PC-3 (cell line): ENCODE measurements around the gene MYOCD. TPM values are rescaled to one million over a fixed set of nuclear protein-coding genes. Genes with fewer than 3 reads are reported as not detected.
A peak's percentile ranks its signal among the peaks of the same experiment; 100 is the strongest.

ENCODE experiments used
- ATAC-seq: fragments of 200-7000 bp; cut with Tn5 transposase; 2 replicates; pipeline ENCODE4 v1.9.1; 2020; ENCODE audit warnings: mild to moderate bottlenecking, moderate library complexity
- BruUV-seq: library from RNA; stranded (reverse); fragments of 400-500 nt; replicated peaks from 2 replicates; lab custom pipeline; 2021; lab: Mats Ljungman, UMichigan
- CTCF ChIA-PET: fragments of 300-600 bp; sonication (Branson Sonifier 250); formaldehyde crosslinking; loops from one replicate; lab custom pipeline; 2022; ENCODE audit warnings: antibody characterized with exemption; lab: Charles Lee
- POLR2A ChIA-PET: fragments of 300-600 bp; sonication (Branson Sonifier 250); formaldehyde crosslinking; loops from one replicate; lab custom pipeline; 2022; ENCODE audit warnings: antibody characterized with exemption; ENCODE audit not compliant: unreplicated experiment; lab: Charles Lee
- DNase-seq: peaks from one replicate; pipeline ENCODE4 v3.0.0-alpha.2; 2015
- H2AFZ ChIP-seq: fragments of 300-600 bp; sonication (generic); 2 replicates; pipeline ENCODE4 v1.6.0; 2016; ENCODE audit warnings: antibody characterized with exemption, low read length
- H3F3A ChIP-seq: fragments of 300-600 bp; sonication (generic); one replicate; pipeline ENCODE4 v1.6.0; 2017; ENCODE audit warnings: antibody characterized with exemption, low read length, control low read depth, mild to moderate bottlenecking; ENCODE audit not compliant: unreplicated experiment
- H3K27ac ChIP-seq: fragments of 300-600 bp; sonication (generic); 2 replicates; pipeline ENCODE4 v1.5.1; 2016; ENCODE audit warnings: mild to moderate bottlenecking, low read length
- H3K27me3 ChIP-seq: fragments of 300-600 bp; sonication (generic); 2 replicates; pipeline ENCODE4 v1.6.1; 2016; ENCODE audit warnings: low read length, mixed read lengths
- H3K36me3 ChIP-seq: fragments of 300-600 bp; sonication (generic); 2 replicates; pipeline ENCODE4 v1.6.1; 2016; ENCODE audit warnings: low read depth, mixed run types, low read length, mixed read lengths
- H3K4me1 ChIP-seq: fragments of 300-600 bp; sonication (generic); 2 replicates; pipeline ENCODE4 v1.5.1; 2016; ENCODE audit warnings: low read length; ENCODE audit not compliant: insufficient read depth
- H3K4me2 ChIP-seq: fragments of 300-600 bp; sonication (generic); 2 replicates; pipeline ENCODE4 v1.6.0; 2016; ENCODE audit warnings: low read length
- H3K4me3 ChIP-seq: fragments of 300-600 bp; sonication (generic); 2 replicates; pipeline ENCODE4 v1.5.1; 2016; ENCODE audit warnings: mild to moderate bottlenecking, low read length, mixed read lengths
- H3K79me2 ChIP-seq: fragments of 300-600 bp; sonication (generic); 2 replicates; pipeline ENCODE4 v1.6.1; 2017; ENCODE audit warnings: low read length, mixed read lengths
- H3K9ac ChIP-seq: fragments of 300-600 bp; sonication (generic); 2 replicates; pipeline ENCODE4 v1.6.0; 2016; ENCODE audit warnings: mild to moderate bottlenecking, low read length
- H3K9me2 ChIP-seq: fragments of 300-600 bp; sonication (generic); replicated peaks from 2 replicates; pipeline ENCODE4 v1.6.1; 2016; ENCODE audit warnings: mixed run types, low read length, mixed read lengths
- H3K9me3 ChIP-seq: fragments of 300-600 bp; sonication (generic); 2 replicates; pipeline ENCODE4 v1.6.1; 2016; ENCODE audit warnings: low read length, mixed read lengths
- H4K20me1 ChIP-seq: fragments of 300-600 bp; sonication (generic); 2 replicates; pipeline ENCODE4 v1.6.1; 2016; ENCODE audit warnings: low read length, mixed read lengths
- EZH2 ChIP-seq: fragments of 300-600 bp; sonication (generic); IDR thresholded peaks from one replicate; pipeline ENCODE4 v1.6.1; 2017; ENCODE audit warnings: antibody characterized with exemption, mild to moderate bottlenecking, low read length; ENCODE audit not compliant: unreplicated experiment
- EZH2phosphoT487 ChIP-seq: fragments of 300-600 bp; sonication (generic); IDR thresholded peaks from 2 replicates; pipeline ENCODE4 v1.6.1; 2018; ENCODE audit warnings: mild to moderate bottlenecking, antibody characterized with exemption, low read length, borderline replicate concordance
- intact Hi-C: fragments of 100-400 bp; cut with micrococcal nuclease; formaldehyde crosslinking; loops from 2 replicates; pipeline ENCODE4 v1.9.0; 2023
- total RNA-seq: library from RNA; depleted of rRNA; stranded (reverse); fragments of >200 nt; gene quantifications from 2 replicates; pipeline ENCODE4 v1.2.3, GENCODE V29; 2014
- TF ChIP-seq, protein P1 (sequence below): fragments of 300-600 bp; sonication (generic); conservative IDR thresholded peaks from 2 replicates; pipeline ENCODE4 v1.5.1; 2017; ENCODE audit warnings: antibody characterized with exemption, low read depth, mild to moderate bottlenecking, low read length

Gene MYOCD
- total RNA-seq, 1 experiment from 2014 or later: not detected

DNA sequence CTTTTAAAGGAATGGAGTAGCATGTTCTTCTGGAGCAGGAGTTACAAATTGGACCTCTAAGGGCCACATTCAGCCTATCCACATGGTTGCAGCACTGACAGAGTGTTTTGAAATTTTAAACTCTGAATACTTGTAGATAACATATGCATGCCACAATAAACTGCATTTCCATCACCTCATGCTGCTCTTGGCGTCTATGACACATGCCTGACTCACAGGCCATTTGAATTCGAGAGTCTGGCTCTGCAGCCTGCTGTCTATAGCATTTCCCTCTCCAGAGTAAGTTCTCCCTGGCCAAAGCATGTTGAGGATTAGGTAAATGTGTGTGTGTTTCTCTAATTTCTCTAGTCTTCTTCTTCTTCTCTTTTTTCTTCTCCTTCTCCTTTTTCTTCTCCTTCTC, 28.7 kb upstream of the MYOCD start:
- TF ChIP-seq EZH2phosphoT487 (no peak), EZH2 (no peak)
- TF ChIP-seq, protein P1, sequence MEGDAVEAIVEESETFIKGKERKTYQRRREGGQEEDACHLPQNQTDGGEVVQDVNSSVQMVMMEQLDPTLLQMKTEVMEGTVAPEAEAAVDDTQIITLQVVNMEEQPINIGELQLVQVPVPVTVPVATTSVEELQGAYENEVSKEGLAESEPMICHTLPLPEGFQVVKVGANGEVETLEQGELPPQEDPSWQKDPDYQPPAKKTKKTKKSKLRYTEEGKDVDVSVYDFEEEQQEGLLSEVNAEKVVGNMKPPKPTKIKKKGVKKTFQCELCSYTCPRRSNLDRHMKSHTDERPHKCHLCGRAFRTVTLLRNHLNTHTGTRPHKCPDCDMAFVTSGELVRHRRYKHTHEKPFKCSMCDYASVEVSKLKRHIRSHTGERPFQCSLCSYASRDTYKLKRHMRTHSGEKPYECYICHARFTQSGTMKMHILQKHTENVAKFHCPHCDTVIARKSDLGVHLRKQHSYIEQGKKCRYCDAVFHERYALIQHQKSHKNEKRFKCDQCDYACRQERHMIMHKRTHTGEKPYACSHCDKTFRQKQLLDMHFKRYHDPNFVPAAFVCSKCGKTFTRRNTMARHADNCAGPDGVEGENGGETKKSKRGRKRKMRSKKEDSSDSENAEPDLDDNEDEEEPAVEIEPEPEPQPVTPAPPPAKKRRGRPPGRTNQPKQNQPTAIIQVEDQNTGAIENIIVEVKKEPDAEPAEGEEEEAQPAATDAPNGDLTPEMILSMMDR: no peak
- POLR2A ChIA-PET: no interaction called here
- intact Hi-C loops: no loop called here

GRCh38 chr17:12637745-12638651, 27.7 kb upstream of the MYOCD start:
- H3K9ac ChIP-seq: no peak overlapping the region
- BruUV-seq: no TSS peak
- H3K4me2 ChIP-seq: no peak overlapping the region
- ATAC-seq: no peak
- POLR2A ChIA-PET: no interaction called here
- no peak for TF ChIP-seq EZH2phosphoT487
- TF ChIP-seq, protein P1: no peak
- TF ChIP-seq EZH2: no peak
- intact Hi-C loops: no loop called here
- no peaks in the 10 kb centered on the region for H3F3A ChIP-seq
- CTCF ChIA-PET: no interaction called here
- H3K79me2 ChIP-seq: no peaks in the 10 kb centered on the region
- H3K9me2 ChIP-seq: no peaks in the 10 kb centered on the region
- H3K9me3 ChIP-seq: 0 out of 2 replicates have a peak, but pooled peaks cover 4% of the 10 kb centered on the region
- H2AFZ ChIP-seq: no peak overlapping the region
- no peak overlapping the region for H3K4me3 ChIP-seq
- no peaks in the 10 kb centered on the region; the same call in 1 of the 2 replicates for H3K27me3 ChIP-seq
- H4K20me1 ChIP-seq: no peaks in the 10 kb centered on the region
- no peaks in the 10 kb centered on the region for H3K4me1 ChIP-seq
- DNase-seq: no peak
- no peaks in the 10 kb centered on the region for H3K36me3 ChIP-seq
- no peak overlapping the region for H3K27ac ChIP-seq

More for the DNA sequence above, 28.7 kb upstream of the MYOCD start:
- DNase-seq (peak; percentile 51), ATAC-seq (no peak)
- no peaks in the 10 kb centered on the region for H4K20me1 ChIP-seq
- BruUV-seq: no TSS peak
- no peaks in the 10 kb centered on the region for H3K9me2 ChIP-seq
- H3K4me3 ChIP-seq: no peak overlapping the region
- H3K9ac ChIP-seq: no peak overlapping the region
- no peaks in the 10 kb centered on the region for H3F3A ChIP-seq
- CTCF ChIA-PET: no interaction called here
- H3K4me1 ChIP-seq: no peaks in the 10 kb centered on the region
- 0 out of 2 replicates have a peak, but pooled peaks cover 4% of the 10 kb centered on the region for H3K9me3 ChIP-seq
- H3K4me2 ChIP-seq: no peak overlapping the region
- no peaks in the 10 kb centered on the region for H3K36me3 ChIP-seq
- H3K79me2 ChIP-seq: no peaks in the 10 kb centered on the region
- H2AFZ ChIP-seq: no peak overlapping the region
- H3K27me3 ChIP-seq: no peaks in the 10 kb centered on the region; the same call in 1 of the 2 replicates
- no peak overlapping the region for H3K27ac ChIP-seq

- intact Hi-C loops: no loop called here
- no TSS peak for BruUV-seq
- no peaks in the 10 kb centered on the region for H4K20me1 ChIP-seq
Observed at GRCh38 chr17:12640364-12640763, 25.3 kb upstream of the MYOCD start.

More at GRCh38 chr17:12640364-12640763, 25.3 kb upstream of the MYOCD start:
- POLR2A ChIA-PET: no interaction called here
- no peaks in the 10 kb centered on the region for H3K4me1 ChIP-seq
- DNase-seq: no peak
- no peaks in the 10 kb centered on the region for H3K27me3 ChIP-seq
- H3K79me2 ChIP-seq: no peaks in the 10 kb centered on the region
- 0 out of 2 replicates have a peak, but pooled peaks cover 4% of the 10 kb centered on the region for H3K9me3 ChIP-seq
- CTCF ChIA-PET: no interaction called here
- no peaks in the 10 kb centered on the region for H3K36me3 ChIP-seq
- H3K27ac ChIP-seq: no peak overlapping the region
- H3K9me2 ChIP-seq: no peaks in the 10 kb centered on the region
- no peaks in the 10 kb centered on the region for H3F3A ChIP-seq
- no peak for TF ChIP-seq EZH2phosphoT487
- TF ChIP-seq, protein P1: no peak
- H2AFZ ChIP-seq: no peak overlapping the region
- H3K9ac ChIP-seq: no peak overlapping the region
- no peak overlapping the region for H3K4me3 ChIP-seq
- no peak overlapping the region for H3K4me2 ChIP-seq
- no peak for ATAC-seq
